ENCODE measurements around the gene ESX1.
"Not testable (repeated sequence)": the region's sequence is repeated elsewhere in the genome, so short reads cannot be mapped to it uniquely, and the experiment has no call there.

Gene ESX1

GRCh38 chrX:104254442-104255115 lies at the start of gene ESX1:
TSS of gene ESX1 (minus strand) at chrX:104254933. CDS start at chrX:104254849, 84 bp downstream.
- no peak for DNase-seq (ENCODE audit: low spot score)
- no peak for FAIRE-seq

DNA sequence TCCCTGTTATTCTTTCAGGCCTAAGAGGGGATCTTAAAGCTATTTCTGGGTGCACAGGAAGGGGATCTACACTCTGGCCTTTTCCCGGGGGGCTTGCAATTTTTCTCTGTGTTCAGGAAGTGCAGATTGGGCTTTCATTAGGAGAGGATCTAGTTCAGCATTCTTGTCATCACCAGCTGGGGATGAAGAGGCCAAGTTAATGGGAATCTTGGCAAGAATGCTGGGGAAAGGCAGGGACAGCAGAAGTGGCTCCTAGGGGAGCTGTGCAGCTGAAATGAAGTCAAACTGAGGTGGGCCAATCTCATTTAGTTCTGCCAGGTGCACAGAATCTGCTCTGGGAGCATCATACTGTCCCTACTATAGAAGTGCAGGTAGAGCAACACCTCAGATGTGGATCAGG lies 40.9 kb upstream of the ESX1 start:
- DNase-seq (ENCODE audit: low spot score) (no peak), FAIRE-seq (no peak)

GRCh38 chrX:104288961-104289360 lies 34.2 kb upstream of the ESX1 start:
- FAIRE-seq (no peak), DNase-seq (ENCODE audit: low spot score) (no peak)

- no peak for FAIRE-seq
- no peak for DNase-seq (ENCODE audit: low spot score)
Observed at GRCh38 chrX:104288269-104288668, 33.5 kb upstream of the ESX1 start.

DNA sequence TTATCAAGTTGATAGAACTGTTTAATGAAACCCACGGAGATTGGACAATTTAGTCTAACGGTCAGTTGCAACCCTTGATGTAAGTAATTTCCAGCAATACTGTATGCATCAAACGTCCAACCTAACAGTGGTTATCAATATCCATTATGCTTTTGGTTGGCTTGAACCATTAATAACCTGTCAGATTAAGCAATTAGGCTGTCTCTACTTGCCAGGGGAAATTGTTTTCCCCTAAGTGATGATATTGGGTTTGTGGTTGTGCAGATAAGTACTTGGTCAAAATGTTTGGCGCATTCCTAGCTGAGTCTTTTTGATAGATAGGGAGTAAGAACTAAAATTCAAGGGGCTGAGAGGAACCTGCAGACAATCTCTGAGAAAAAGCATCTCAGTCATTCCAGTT lies 30.5 kb upstream of the ESX1 start:
- FAIRE-seq (no peak), DNase-seq (ENCODE audit: low spot score) (no peak)

DNA sequence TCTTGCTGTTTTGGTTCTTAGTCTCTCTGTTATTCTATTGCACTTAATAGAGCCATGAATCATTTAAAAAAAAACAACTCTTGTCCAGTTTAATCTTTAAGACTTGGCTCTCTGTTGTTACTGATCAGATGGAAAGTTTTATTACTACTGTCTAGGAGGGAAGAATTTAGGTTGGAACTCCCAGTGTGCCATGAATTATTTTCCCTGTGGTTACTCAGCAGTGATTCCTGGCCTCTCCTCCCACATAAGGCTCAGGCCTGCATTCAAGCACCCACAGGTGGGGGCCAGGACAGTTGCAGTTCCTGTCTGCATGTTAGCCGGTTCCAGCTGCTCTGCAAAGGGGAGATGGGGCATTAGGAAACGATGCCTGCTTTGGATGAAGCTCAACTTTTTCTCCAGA lies 29.8 kb upstream of the ESX1 start:
- FAIRE-seq, result no peak
- no peak for DNase-seq (ENCODE audit: low spot score)

- FAIRE-seq (no peak), DNase-seq (ENCODE audit: low spot score) (no peak)
Observed at GRCh38 chrX:104282166-104282725, 27.5 kb upstream of the ESX1 start.

GRCh38 chrX:104281564-104281963 lies 26.8 kb upstream of the ESX1 start:
- no peak for FAIRE-seq
- no peak for DNase-seq (ENCODE audit: low spot score)

- DNase-seq (ENCODE audit: low spot score) (no peak), FAIRE-seq (no peak)
Observed at GRCh38 chrX:104280609-104281008, 25.9 kb upstream of the ESX1 start.

DNA sequence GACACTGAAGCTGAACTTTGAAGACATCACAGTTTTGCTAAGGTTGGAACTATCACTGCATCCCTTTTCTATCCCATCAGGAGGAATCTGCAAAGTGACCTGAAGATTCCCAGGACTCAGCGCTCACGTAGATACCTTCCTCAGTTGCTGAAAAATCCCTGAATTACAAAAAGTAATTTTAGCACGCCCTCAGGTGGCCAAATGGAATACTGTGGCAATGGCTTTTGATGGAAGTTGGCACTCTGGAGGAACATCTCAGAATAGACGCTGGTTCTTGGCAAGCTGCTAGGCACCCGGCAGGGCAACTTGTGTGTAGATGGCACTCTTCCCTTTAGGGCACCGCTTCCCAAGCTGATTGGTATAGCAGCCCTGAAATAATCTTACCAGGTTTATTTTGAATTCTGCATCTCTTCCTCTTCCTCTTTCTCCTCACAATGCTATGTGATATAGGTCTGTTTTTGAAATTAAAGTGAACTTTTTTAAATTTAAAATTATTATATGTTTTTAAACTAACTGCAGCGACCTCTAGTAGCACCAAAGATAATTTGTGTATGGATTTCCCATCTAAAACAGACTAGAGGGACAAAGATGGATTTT lies 16.3 kb upstream of the ESX1 start:
- DNase-seq (ENCODE audit: low spot score) (peak; percentile 17), FAIRE-seq (peak; percentile 16)

DNA sequence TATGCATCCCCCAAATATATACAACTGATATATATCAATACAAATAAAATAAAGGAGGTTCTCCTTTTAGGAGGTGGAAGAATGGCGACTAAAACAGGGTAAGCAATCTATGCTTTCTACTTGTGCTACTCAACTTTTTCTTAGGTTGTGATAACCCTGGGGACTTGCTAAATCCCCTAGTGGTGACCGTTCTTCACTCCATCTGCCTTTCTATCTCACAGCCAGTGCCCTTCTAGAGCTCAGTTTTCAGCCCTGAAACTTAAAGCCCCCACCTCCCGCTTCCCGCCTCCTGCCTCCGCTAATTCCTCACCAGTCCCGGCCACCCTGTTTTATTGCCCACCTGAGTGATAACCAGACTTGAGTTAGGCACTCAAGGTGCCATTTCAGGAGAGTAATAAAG lies 15.5 kb upstream of the ESX1 start:
- DNase-seq (ENCODE audit: low spot score) (no peak), FAIRE-seq (no peak)

DNA sequence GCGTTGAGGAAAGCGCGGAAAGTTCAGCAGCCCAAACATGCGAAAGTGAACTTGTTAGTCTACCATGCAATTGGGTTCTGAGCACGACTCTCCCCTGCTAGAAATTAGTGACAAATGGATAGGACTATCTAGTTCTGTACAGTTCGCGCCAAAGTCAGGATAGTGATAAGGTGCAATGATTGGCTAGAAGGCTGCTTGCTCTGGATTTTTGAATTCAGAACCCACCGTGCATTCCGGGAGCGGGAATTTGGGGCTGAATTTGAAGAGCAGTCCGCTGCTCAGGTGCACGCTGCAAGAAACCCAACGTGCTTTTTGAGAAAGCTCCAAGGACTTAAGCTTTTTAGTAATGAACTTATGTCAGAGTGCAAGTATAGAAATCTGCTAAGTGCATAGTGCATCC lies 732 bp upstream of the ESX1 start:
- no peak for DNase-seq (ENCODE audit: low spot score)
- FAIRE-seq, result no peak

- DNase-seq (ENCODE audit: low spot score) (no peak), FAIRE-seq (no peak)
Observed at GRCh38 chrX:104253567-104254441, 929 bp downstream of the ESX1 start.

DNA sequence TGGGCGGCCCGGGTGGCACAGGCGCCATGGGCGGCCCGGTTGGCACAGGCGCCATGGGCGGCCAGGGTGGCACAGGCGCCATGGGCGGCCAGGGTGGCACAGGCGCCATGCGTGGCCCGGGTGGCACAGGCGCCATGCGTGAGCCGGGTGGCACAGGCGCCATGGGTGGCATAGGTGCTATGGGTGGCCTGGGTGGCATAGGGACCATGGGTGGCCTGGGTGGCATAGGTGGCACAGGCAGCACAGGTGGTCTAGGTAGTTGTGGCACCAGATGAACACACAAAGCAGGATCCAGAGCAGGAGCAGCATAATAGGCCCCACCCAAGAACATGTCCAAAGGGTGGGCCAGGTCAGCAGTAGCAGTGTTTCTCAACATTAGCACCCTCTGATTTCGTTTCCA lies 4.3 kb downstream of the ESX1 start:
- FAIRE-seq, result no peak
- DNase-seq (ENCODE audit: low spot score), result no peak

DNA sequence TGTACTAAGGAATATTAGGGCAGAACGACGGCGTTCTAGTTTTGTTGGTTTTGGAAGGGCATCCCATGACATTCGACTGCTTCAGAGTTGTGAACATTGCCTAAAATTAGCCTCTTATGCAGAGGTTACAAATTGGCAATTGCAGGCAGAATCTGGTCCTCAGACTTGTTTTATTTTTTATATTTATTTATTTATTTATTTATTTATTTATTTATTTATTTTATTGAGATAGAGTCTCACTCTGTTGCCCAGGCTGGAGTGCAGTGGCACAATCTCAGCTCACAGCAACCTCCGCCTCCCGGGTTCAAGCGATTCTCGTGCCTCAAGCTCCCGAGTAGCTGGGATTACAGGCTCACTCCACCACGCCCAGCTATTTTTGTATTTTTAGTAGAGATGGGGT lies 24.7 kb downstream of the ESX1 start:
- not testable (repeated sequence) for FAIRE-seq

DNA sequence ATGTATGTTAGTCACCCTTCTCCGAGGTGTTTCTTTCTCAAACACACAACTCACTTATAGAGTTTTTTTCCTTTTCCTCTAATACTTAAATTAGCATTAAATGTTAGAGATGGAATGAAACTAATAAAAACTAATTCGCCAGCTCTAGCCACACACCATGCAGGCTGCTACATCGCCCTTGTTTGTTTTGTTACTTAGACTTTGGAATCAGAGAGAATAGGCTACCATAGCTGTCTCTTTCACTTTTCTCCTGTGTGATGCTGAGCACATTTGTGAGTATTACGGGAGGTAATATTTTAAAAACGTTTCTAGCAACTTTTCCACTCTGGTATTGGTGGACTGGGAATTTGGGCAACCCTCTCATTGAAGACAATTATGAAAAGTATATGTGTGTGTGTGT lies 43.5 kb downstream of the ESX1 start:
- DNase-seq (ENCODE audit: low spot score) (no peak), FAIRE-seq (no peak)

More for the DNA sequence above, 24.7 kb downstream of the ESX1 start:
- not testable (repeated sequence) for DNase-seq (ENCODE audit: low spot score)

DNA sequence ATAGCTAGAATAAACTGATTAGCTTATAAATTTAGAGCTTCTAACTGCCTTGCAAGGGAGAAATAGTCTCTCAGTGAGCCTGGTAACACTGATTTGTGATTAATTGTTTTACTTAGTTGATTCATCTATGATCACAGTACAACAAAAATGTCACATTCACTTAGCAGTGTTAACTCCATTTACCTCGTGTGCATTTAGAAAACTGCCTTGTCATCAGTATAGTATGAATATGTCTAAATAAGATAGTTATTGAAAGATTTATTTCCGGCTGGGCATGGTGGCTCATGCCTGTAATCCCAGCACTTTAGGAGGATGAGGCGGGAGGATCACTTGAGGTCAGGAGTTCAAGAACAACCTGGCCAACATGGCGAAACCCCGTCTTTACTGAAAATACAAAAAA lies 49.2 kb downstream of the ESX1 start:
- FAIRE-seq, result no peak

More for the DNA sequence above, 49.2 kb downstream of the ESX1 start:
- DNase-seq (ENCODE audit: low spot score), result no peak

All from RCC 7860 (cell line).